Stimulated activated naive CD8-positive, alpha-beta T cell treated with anti-CD3 and anti-CD28 coated beads, Interleukin-15, Interleukin-2, amounts not matched to agents 100 ng/mL and 50 ng/mL, for 24 hours (primary cell): ENCODE results near the gene CELA3A.
"Not testable (repeated sequence)": the region's sequence is repeated elsewhere in the genome, so short reads cannot be mapped to it uniquely, and the experiment has no call there.

Experiments used
- H3K27ac Mint-ChIP-seq: one replicate; pipeline ENCODE4 v1.8.0; 2021; ENCODE audit warnings: mild to moderate bottlenecking, mixed read lengths
- H3K27me3 Mint-ChIP-seq: one replicate; pipeline ENCODE4 v1.8.0; 2021; ENCODE audit warnings: mixed read lengths
- H3K36me3 Mint-ChIP-seq: one replicate; pipeline ENCODE4 v1.8.0; 2021; ENCODE audit warnings: low read depth, mixed read lengths
- H3K4me1 Mint-ChIP-seq: one replicate; pipeline ENCODE4 v1.8.0; 2021; ENCODE audit warnings: low read depth, mixed read lengths
- H3K4me3 Mint-ChIP-seq: one replicate; pipeline ENCODE4 v1.8.0; 2021; ENCODE audit warnings: mild to moderate bottlenecking, mixed read lengths
- H3K9me3 Mint-ChIP-seq: one replicate; pipeline ENCODE4 v1.8.0; 2021; ENCODE audit warnings: mixed read lengths

CELA3A gene

DNA sequence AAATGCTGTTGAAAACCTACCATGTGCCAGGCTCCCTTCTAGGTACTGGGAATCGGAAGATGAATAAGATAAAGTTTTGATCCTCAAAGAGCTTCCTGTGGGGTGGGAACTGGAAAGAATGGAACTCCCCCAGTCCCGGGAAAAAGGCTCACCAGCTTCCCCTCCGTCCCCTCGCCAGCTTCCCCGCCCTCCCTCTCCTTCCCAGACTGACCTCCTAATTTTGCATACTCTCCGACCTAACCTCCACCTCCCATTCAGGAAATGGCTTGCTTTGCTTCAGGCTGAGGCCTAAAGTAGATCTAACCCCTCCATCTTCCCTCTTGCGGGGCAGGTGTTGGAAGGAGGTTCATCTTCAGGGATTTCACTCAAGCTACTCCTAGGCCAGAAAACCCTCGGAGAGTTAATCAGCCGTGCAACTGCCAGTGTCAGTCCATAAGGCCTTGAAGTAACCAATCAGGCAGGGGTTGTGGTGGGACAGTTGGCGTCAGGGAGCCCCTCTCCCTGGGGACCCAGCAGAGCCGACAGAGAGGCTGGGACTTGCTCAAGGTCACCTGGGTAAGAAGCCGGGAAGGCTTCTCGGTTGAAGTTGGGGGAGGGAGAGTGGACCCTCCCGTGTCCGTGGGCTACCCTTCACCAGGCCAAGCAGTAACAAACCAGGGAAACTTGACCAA, 2.7 kb upstream of the CELA3A start:
- H3K4me1 Mint-ChIP-seq, H3K9me3 Mint-ChIP-seq, H3K27me3 Mint-ChIP-seq, H3K36me3 Mint-ChIP-seq, H3K4me3 Mint-ChIP-seq, H3K27ac Mint-ChIP-seq: not testable (repeated sequence)

DNA sequence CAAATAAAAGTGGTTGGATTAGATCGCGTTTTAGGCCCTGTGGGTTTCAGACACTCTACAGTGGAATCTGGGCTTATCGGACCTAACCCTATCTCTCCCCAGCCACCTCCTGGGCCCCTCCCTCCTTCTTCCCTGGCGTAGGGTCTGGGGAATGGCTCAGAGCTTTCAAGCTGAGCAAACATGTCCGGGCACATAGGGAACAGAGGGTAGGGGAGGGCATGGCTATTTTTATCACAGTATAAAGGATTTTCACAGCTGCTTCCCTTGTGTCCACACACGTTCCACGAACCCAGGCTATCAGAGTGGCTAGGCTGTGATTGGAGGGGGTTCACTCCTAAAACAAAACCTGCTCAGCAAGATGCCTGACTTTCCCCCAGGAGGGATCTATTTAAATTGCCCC, 1.8 kb upstream of the CELA3A start:
- H3K4me1 Mint-ChIP-seq, H3K4me3 Mint-ChIP-seq, H3K36me3 Mint-ChIP-seq, H3K27me3 Mint-ChIP-seq, H3K27ac Mint-ChIP-seq, H3K9me3 Mint-ChIP-seq: not testable (repeated sequence)

DNA sequence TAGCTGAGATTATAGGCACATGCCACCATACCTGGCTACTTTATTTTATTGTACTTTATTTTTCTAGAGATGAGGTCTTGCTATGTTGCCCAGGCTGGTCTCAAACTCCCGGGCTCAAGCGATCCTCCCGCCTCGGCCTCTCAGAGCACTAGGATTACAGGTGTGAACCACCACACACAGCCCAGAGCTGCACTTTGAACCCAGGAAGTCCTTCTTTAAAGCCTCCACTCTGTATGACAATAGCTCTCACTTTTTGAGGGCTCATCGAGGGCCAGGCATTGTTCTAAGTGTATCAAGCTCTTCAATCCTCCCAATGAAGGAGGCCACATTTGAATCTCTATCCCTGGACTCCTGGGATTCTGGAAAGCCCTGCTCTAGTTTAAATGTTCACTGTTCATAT, 1.0 kb downstream of the CELA3A start:
- H3K27ac Mint-ChIP-seq, H3K27me3 Mint-ChIP-seq, H3K36me3 Mint-ChIP-seq, H3K4me3 Mint-ChIP-seq, H3K4me1 Mint-ChIP-seq, H3K9me3 Mint-ChIP-seq: not testable (repeated sequence)

DNA sequence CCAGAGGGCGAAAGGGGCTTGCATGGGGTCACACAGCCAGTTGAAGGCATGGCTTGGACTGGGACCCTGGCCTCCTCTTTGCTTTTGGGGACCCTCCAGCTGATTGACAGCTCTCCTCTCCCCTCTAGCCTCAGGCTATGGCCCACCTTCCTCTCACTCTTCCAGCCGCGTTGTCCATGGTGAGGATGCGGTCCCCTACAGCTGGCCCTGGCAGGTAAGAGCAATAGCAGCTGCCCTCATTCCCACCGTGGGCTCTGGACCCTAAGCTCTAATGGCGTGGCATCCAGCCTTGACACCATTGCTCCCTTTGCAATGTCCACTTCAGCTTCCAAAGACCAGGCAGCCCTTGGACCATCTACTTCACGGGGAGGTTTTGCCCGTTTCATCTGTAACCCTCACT, 1.4 kb downstream of the CELA3A start:
- not testable (repeated sequence) for H3K27me3 Mint-ChIP-seq, H3K4me1 Mint-ChIP-seq, H3K27ac Mint-ChIP-seq, H3K36me3 Mint-ChIP-seq, H3K4me3 Mint-ChIP-seq, H3K9me3 Mint-ChIP-seq

DNA sequence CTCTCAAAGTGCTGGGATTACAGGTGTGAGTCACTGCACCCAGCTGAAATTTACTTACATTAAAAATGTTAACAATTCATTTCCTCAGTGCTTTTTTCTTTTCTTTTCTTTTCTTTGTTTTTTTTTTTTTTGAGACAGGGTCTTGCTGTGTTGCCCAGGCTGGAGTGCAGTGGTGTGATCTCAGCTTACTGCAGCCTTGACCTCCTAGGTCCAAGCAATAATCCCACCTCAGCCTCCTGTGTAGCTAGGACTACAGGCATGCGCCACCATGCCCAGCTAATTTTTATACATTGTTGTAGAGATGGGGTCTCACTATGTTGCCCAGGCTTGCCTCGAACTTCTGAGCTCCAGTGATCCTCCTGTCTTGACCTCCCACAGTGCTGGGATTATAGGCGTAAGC, 2.5 kb downstream of the CELA3A start:
- H3K27me3 Mint-ChIP-seq, H3K4me1 Mint-ChIP-seq, H3K27ac Mint-ChIP-seq, H3K4me3 Mint-ChIP-seq, H3K36me3 Mint-ChIP-seq, H3K9me3 Mint-ChIP-seq: not testable (repeated sequence)

DNA sequence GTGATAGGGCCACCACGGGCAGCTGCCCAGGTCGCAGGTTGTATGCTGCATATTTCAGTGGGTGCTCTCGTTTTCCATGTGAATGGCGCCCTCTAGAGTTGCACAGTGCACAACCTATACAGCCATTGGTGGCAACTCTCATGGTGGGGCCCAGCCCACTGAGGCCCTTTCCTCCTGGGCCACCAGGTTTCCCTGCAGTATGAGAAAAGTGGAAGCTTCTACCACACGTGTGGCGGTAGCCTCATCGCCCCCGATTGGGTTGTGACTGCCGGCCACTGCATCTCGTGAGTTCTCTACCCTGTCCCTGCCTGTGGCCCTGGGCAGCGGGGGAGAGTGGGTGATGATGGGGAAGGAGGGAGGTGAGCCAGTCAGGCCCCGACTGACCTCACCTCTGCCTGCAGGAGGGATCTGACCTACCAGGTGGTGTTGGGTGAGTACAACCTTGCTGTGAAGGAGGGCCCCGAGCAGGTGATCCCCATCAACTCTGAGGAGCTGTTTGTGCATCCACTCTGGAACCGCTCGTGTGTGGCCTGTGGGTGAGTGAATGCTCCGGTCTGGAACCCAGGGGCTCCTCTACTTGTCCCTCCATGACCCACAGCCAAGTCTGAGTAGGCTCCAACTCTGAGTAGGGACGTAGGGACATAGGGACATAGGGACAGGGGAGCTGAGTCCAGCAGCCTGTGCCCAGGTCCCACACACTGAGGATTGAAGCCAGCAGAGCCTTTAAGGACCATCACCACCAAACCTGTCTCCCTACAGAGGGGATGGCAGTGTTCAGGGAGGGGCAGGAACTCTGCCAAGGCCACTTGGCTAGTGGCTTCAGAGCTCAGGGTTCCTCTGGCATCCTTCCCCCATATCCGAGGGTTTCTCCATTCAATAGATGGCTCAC, 4.0 kb downstream of the CELA3A start:
- H3K4me3 Mint-ChIP-seq, H3K27me3 Mint-ChIP-seq, H3K9me3 Mint-ChIP-seq, H3K27ac Mint-ChIP-seq, H3K36me3 Mint-ChIP-seq, H3K4me1 Mint-ChIP-seq: not testable (repeated sequence)

DNA sequence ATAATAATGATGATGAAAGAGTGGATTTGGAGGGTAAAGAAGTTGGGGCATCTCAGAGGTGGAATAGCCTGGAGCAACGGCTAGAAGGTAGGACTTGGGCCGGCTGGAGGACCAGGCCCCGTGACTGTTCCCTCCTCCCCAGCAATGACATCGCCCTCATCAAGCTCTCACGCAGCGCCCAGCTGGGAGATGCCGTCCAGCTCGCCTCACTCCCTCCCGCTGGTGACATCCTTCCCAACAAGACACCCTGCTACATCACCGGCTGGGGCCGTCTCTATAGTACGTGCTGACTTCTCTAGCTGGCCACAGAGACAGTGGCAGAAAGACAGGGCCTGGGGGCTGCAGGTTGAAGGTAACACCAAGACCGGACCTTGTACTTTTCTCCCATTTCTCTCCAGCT, 5.3 kb downstream of the CELA3A start:
- H3K36me3 Mint-ChIP-seq, H3K27me3 Mint-ChIP-seq, H3K4me1 Mint-ChIP-seq, H3K27ac Mint-ChIP-seq, H3K4me3 Mint-ChIP-seq, H3K9me3 Mint-ChIP-seq: not testable (repeated sequence)

DNA sequence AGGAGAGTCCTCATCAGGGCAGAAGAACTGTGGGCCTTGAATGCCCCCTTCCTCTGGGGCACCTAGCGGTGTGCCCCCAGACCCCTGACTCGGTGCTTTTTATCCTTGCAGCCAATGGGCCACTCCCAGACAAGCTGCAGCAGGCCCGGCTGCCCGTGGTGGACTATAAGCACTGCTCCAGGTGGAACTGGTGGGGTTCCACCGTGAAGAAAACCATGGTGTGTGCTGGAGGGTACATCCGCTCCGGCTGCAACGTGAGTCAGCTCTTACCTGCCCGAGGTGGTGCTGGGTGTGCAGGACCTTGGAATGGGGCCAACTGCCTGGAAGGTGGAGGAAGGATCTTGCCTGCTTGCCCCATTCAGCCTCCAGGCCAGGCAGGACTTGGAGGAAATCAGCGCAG, 5.8 kb downstream of the CELA3A start:
- H3K27ac Mint-ChIP-seq, H3K36me3 Mint-ChIP-seq, H3K4me3 Mint-ChIP-seq, H3K27me3 Mint-ChIP-seq, H3K9me3 Mint-ChIP-seq, H3K4me1 Mint-ChIP-seq: not testable (repeated sequence)

DNA sequence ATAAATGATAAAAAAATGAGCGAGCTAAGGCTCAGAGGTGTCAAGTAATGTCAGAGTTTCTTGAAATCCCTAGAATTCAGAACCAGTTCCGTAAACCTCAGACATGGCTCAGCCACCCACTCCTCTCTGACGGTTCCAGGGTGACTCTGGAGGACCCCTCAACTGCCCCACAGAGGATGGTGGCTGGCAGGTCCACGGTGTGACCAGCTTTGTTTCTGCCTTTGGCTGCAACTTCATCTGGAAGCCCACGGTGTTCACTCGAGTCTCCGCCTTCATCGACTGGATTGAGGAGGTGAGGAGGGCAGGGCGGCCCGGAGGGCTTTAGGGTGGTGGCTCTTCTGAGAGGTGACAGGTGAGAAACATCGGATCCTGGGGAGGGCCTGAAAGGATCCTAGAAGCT, 8.1 kb downstream of the CELA3A start:
- H3K27ac Mint-ChIP-seq, H3K4me3 Mint-ChIP-seq, H3K36me3 Mint-ChIP-seq: not testable (repeated sequence)

DNA sequence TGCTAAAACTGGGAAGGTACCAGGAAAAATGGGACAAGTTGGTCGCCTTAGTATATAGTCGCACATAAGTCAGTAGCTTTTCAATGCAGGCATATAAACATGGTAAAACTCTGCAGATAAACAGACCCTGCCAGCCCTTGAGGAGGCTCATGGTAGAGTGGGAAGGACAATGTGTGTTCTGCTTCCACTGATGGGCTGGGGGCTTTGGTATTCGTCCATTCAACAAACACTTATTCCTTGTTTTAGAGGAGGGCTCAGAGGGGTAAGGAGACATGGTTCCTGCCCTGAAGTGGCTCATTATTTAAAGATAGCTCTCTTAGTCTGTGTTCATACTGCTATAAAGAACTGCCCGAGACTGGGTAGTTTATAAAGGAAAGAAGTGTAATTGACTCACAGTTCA, 11.3 kb downstream of the CELA3A start:
- H3K9me3 Mint-ChIP-seq, H3K36me3 Mint-ChIP-seq, H3K4me3 Mint-ChIP-seq, H3K27ac Mint-ChIP-seq, H3K4me1 Mint-ChIP-seq, H3K27me3 Mint-ChIP-seq: not testable (repeated sequence)

More for the DNA sequence above, 8.1 kb downstream of the CELA3A start:
- not testable (repeated sequence) for H3K9me3 Mint-ChIP-seq, H3K4me1 Mint-ChIP-seq, H3K27me3 Mint-ChIP-seq

DNA sequence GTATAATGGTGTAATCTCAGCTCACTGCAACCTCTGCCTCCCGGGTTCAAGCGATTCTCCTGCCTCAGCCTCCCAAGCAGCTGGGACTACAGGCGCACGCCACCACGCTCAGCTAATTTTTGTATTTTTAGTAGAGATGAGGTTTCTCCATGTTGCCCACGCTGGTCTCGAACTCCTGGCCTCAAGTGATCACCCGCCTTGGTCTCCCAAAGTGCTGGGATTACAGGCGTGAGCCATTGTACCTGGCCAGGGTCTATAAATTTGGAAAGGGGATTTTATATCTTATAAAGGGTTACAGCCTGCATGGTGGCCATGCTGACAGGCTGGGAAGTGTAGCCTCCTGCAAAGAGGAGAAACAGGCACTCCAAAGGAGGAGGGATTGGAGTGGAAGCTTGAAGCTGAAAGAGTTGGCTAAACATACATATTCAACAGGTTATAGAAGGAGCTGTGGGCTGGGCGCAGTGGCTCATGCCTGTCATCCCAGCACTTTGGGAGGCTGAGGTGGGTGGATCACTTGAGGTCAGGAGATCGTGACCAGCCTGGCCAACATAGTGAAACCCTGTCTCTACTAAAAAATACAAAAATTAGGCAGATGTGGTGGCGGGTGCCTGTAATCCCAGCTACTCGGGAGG, 13.2 kb downstream of the CELA3A start:
- not testable (repeated sequence) for H3K36me3 Mint-ChIP-seq, H3K9me3 Mint-ChIP-seq, H3K27me3 Mint-ChIP-seq, H3K4me3 Mint-ChIP-seq
- Mint-ChIP-seq H3K27ac (peak overlapping the region; percentile 36), H3K4me1 (peaks cover 16% of the 10 kb centered on the region)

DNA sequence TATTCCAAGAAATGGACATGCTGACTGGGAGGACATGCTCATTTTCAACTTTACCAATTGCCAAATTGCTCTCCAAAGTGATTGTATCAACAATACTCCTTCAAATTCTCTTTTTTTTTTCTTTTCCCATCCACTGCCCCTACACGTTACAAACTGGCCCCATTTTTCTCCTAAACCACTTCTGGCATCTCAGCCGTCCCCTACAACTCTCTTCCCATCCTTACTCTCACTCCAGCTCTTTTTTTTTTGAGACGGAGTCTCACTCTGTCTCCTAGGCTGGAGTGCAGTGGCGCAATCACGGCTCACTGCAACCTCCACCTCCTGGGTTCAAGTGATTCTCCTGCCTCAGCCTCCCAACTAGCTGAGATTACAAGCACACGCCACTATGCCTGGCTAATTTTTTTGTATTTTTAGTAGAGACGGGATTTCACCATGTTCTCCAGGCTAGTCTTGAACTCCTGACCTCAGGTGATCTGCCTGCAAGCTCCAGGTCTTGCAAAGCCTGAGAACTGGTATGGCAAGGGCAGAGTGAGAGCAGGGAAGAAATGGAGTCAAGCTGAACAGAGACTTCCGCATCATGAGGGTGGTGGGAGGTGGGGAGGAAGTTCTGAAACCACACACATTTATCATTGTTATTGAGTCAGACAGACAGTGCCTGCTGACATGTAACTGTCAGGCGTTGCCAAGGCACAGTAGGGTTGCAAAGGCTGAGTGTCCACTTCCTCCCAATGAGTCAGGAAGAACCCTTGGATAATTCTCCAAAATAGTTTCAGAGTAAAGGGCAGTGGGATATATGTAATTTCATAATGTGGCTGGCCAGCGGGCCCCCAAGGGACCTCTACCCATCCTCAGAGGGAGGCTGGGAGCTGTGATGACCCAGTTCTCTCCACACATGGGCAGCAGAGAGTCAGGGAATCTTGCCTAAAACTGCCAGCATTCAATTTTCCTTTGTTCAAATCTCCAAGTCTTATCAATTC, 17.4 kb downstream of the CELA3A start:
- H3K27me3 Mint-ChIP-seq: no peaks in the 10 kb centered on the region
- peaks cover 28% of the 10 kb centered on the region for H3K4me1 Mint-ChIP-seq
- no peaks in the 10 kb centered on the region for H3K36me3 Mint-ChIP-seq
- H3K27ac Mint-ChIP-seq: peak overlapping the region; percentile 53
- no peaks in the 10 kb centered on the region for H3K9me3 Mint-ChIP-seq
- H3K4me3 Mint-ChIP-seq: peak overlapping the region; percentile 35

DNA sequence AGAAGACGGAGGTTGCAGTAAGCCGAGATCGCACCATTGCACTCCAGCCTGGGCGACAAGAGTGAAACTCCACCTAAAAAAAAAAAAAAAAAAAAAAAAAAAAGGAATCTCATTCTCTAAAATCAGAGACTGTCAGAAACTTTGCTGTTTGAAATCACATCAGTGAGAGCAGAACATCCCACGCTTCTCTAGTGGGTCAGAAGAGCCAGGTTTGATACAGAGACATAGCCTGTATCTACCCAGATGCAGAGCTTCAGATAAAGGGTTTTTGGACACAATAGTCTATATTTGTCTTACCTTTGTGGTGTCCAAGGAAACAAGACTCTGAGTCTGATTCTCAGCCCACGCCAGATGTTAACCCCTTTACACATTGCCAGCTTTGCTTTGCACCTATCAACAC, 19.6 kb downstream of the CELA3A start:
- Mint-ChIP-seq H3K27me3 (no peaks in the 10 kb centered on the region), H3K27ac (no peak overlapping the region), H3K4me3 (no peak overlapping the region), H3K4me1 (peaks cover 44% of the 10 kb centered on the region), H3K36me3 (no peaks in the 10 kb centered on the region), H3K9me3 (no peaks in the 10 kb centered on the region)

DNA sequence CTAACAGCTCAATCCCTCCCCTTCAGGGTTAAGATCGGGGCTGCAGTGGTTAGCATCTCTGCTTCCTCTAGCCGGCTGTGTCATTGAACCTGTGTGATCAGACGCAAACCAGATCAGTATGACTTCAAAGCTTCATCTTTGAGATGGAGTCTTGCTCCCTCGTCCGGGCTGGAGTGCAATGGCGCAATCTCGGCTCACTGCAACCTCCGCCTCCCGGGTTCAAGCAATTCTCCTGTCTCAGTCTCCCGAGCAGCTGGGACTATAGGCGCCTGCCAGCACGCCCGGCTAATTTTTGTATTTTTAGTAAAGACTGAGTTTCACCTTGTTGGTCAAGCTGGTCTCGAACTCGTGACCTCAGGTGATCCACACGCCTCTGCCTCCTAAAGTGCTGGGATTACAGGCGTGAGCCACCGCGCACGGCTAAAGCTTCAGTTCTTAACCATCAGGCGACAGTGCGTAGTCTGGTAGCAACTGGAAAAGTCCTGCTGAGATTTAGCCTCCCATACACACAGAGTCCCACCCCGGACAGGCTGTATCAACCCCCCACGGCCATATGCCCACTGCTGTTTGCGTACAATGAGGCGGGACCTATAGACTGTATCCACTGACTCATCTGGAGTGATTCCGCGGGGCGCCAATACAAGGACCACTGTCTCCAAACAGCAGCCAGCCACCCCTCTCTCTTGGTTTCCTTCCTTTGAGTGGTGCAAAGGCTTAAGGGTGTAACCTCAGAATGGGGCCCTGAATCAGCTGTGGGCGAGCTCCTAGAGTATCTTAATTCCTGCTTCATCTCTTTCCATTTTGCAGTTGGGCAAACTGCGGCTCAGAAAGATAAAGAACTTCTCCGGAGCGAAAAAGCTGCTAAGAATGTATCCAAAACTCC, 23.3 kb downstream of the CELA3A start:
- peak overlapping the region; percentile 89 for H3K4me3 Mint-ChIP-seq
- H3K27ac Mint-ChIP-seq: peak overlapping the region; percentile 99
- H3K36me3 Mint-ChIP-seq: no peaks in the 10 kb centered on the region
- H3K9me3 Mint-ChIP-seq: no peaks in the 10 kb centered on the region
- H3K27me3 Mint-ChIP-seq: no peaks in the 10 kb centered on the region
- H3K4me1 Mint-ChIP-seq: peaks cover 51% of the 10 kb centered on the region
